Measurements from ENCODE around the gene BCAS2. TPM values are rescaled to one million over a fixed set of nuclear protein-coding genes. Genes with fewer than 3 reads are reported as not detected.

The BCAS2 gene
- total RNA-seq, 1 donor = 38.0 TPM

DNA sequence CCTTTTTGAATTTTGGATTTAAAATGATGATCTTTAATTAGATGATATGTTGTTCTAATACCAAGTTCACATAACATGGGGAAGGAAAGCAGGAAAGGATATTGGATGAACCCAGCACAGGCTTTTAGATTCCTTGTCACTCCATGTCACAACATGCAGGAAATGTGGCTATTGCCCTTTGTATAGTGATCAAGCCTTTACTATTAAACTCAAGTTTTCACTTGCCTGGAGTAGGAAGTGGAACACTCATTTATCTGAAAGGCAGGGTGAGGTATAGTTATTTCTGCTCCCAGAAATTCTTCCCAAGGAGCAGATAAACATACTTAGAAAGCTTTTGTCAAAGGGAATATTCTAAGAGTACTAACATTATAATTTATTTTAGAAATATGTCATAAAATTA, 37.2 kb upstream of the BCAS2 start:
- Histone ChIP-seq H3K27ac (ENCODE audit: low read depth, low read length) (no peak overlapping the region), H3K4me2 (ENCODE audit: insufficient read depth, low read length) (no peak overlapping the region), H3K4me3 (ENCODE audit: insufficient read depth, low read length) (no peak overlapping the region), H3K9me3 (ENCODE audit: low read depth, low read length) (no peaks in the 10 kb centered on the region), H3K36me3 (ENCODE audit: insufficient read depth, low read length) (no peaks in the 10 kb centered on the region), H3K79me2 (ENCODE audit: insufficient read depth, low read length) (no peaks in the 10 kb centered on the region), H4K20me1 (ENCODE audit: insufficient read depth, low read length) (no peaks in the 10 kb centered on the region), H3K4me1 (ENCODE audit: insufficient read depth, low read length) (no peaks in the 10 kb centered on the region), H2AFZ (ENCODE audit: low read length) (no peak overlapping the region), H3K27me3 (ENCODE audit: insufficient read depth, low read length) (no peaks in the 10 kb centered on the region)
- TF ChIP-seq CTCF (IDR thresholded peaks at IDR 0.05; ENCODE audit: extremely low read depth, low read depth, low read length) = no peak
- DNase-seq (ENCODE audit: insufficient read length, low spot score, missing footprints) = no peak

DNA sequence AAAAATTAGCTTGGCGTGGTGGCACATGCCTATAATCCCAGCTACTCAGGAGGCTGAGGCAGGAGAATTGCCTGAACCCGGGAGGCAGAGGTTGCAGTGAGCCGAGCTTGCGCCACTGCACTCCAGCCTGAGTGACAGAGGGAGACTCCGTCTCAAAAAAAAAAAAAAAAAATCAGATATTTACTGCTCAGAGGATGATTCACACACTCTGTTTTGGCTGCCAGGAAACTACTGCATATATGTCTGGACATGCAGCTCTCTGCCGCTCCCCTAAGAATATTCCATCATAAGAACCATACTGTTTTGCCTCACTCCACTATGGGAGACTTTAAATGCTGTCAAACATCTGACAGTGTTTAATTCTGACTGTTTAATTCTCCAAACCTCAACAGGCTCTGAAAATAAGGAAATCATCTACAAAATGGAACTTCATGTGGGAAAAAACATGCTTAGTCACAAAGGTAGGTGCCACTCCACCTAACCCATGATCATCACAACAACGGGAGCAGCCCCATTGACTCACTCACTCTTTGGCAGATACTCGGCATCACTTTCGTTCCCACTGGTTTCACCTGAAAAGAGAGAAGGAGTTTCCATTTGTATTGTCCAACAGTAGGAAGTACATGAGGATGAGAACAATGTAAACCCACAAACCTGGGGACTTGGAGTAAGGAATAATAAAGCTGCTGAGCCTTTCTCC, 29.3 kb upstream of the BCAS2 start:
- H3K27ac ChIP-seq (ENCODE audit: low read depth, low read length) = no peak overlapping the region
- no peak for TF ChIP-seq CTCF (IDR thresholded peaks at IDR 0.05; ENCODE audit: extremely low read depth, low read depth, low read length)
- H4K20me1 ChIP-seq (ENCODE audit: insufficient read depth, low read length) = no peaks in the 10 kb centered on the region
- DNase-seq (ENCODE audit: insufficient read length, low spot score, missing footprints) = no peak
- no peak overlapping the region for H3K4me3 ChIP-seq (ENCODE audit: insufficient read depth, low read length)
- H3K9me3 ChIP-seq (ENCODE audit: low read depth, low read length) = no peaks in the 10 kb centered on the region
- no peaks in the 10 kb centered on the region for H3K4me1 ChIP-seq (ENCODE audit: insufficient read depth, low read length)
- no peak overlapping the region for H3K4me2 ChIP-seq (ENCODE audit: insufficient read depth, low read length)
- H2AFZ ChIP-seq (ENCODE audit: low read length) = no peak overlapping the region
- H3K79me2 ChIP-seq (ENCODE audit: insufficient read depth, low read length) = no peaks in the 10 kb centered on the region
- H3K36me3 ChIP-seq (ENCODE audit: insufficient read depth, low read length) = no peaks in the 10 kb centered on the region
- H3K27me3 ChIP-seq (ENCODE audit: insufficient read depth, low read length) = no peaks in the 10 kb centered on the region

- H3K27ac ChIP-seq (ENCODE audit: low read depth, low read length) = no peak overlapping the region
- no peaks in the 10 kb centered on the region for H4K20me1 ChIP-seq (ENCODE audit: insufficient read depth, low read length)
- no peak for DNase-seq (ENCODE audit: insufficient read length, low spot score, missing footprints)
- no peaks in the 10 kb centered on the region for H3K79me2 ChIP-seq (ENCODE audit: insufficient read depth, low read length)
- no peak overlapping the region for H2AFZ ChIP-seq (ENCODE audit: low read length)
- no peaks in the 10 kb centered on the region for H3K36me3 ChIP-seq (ENCODE audit: insufficient read depth, low read length)
- H3K4me3 ChIP-seq (ENCODE audit: insufficient read depth, low read length) = no peak overlapping the region
- no peak overlapping the region for H3K4me2 ChIP-seq (ENCODE audit: insufficient read depth, low read length)
- no peaks in the 10 kb centered on the region for H3K4me1 ChIP-seq (ENCODE audit: insufficient read depth, low read length)
- no peak for TF ChIP-seq CTCF (IDR thresholded peaks at IDR 0.05; ENCODE audit: extremely low read depth, low read depth, low read length)
- no peaks in the 10 kb centered on the region for H3K27me3 ChIP-seq (ENCODE audit: insufficient read depth, low read length)
- H3K9me3 ChIP-seq (ENCODE audit: low read depth, low read length) = no peaks in the 10 kb centered on the region
Observed at GRCh38 chr1:114609826-114610225, 28.4 kb upstream of the BCAS2 start.

GRCh38 chr1:114609026-114609425, 27.6 kb upstream of the BCAS2 start:
- no peaks in the 10 kb centered on the region for H3K4me1 ChIP-seq (ENCODE audit: insufficient read depth, low read length)
- no peak overlapping the region for H2AFZ ChIP-seq (ENCODE audit: low read length)
- H3K4me3 ChIP-seq (ENCODE audit: insufficient read depth, low read length) = no peak overlapping the region
- no peaks in the 10 kb centered on the region for H3K9me3 ChIP-seq (ENCODE audit: low read depth, low read length)
- no peak overlapping the region for H3K27ac ChIP-seq (ENCODE audit: low read depth, low read length)
- DNase-seq (ENCODE audit: insufficient read length, low spot score, missing footprints) = no peak
- H3K36me3 ChIP-seq (ENCODE audit: insufficient read depth, low read length) = no peaks in the 10 kb centered on the region
- H3K79me2 ChIP-seq (ENCODE audit: insufficient read depth, low read length) = no peaks in the 10 kb centered on the region
- H3K27me3 ChIP-seq (ENCODE audit: insufficient read depth, low read length) = no peaks in the 10 kb centered on the region
- no peaks in the 10 kb centered on the region for H4K20me1 ChIP-seq (ENCODE audit: insufficient read depth, low read length)
- no peak for TF ChIP-seq CTCF (IDR thresholded peaks at IDR 0.05; ENCODE audit: extremely low read depth, low read depth, low read length)
- H3K4me2 ChIP-seq (ENCODE audit: insufficient read depth, low read length) = no peak overlapping the region
